HepG2 (cell line): ENCODE measurements around the gene LLGL2. TPM values are rescaled to one million over a fixed set of nuclear protein-coding genes. Genes with fewer than 3 reads are reported as not detected.

Source experiments
- EHMT2 ChIP-seq: fragments of 200-600 bp; sonication (generic); IDR thresholded peaks from 2 replicates; pipeline ENCODE4 v1.7.0; 2017; ENCODE audit warnings: antibody characterized with exemption, low read depth, low read length, borderline replicate concordance
- PCBP1 ChIP-seq: fragments of 200-400 bp; formaldehyde crosslinking; IDR thresholded peaks from 2 replicates; pipeline ENCODE4 v1.6.1; 2017; ENCODE audit warnings: mild to moderate bottlenecking, low read depth, low read length, borderline replicate concordance
- POLR2AphosphoS2 ChIP-seq: IDR thresholded peaks from 2 replicates; pipeline ENCODE4 v1.6.1; 2011; ENCODE audit warnings: low read depth, low read length, improper control_type of control experiment
- PTBP1 ChIP-seq: fragments of 200-400 bp; formaldehyde crosslinking; IDR thresholded peaks from 2 replicates; pipeline ENCODE4 v1.6.1; 2018; ENCODE audit warnings: low read length, low read depth; ENCODE audit not compliant: poor library complexity, severe bottlenecking
- SRSF1 ChIP-seq: fragments of 200-400 bp; formaldehyde crosslinking; optimal IDR thresholded peaks from 2 replicates; pipeline ENCODE3; 2017; ENCODE audit warnings: mild to moderate bottlenecking, low read depth, low read length, moderate library complexity
- THYN1 ChIP-seq: sonication (generic); formaldehyde crosslinking; IDR thresholded peaks from 2 replicates; pipeline ENCODE4 v1.8.1; 2023; ENCODE audit warnings: low read depth, mild to moderate bottlenecking, moderate library complexity, missing genetic modification reagents, borderline replicate concordance
- ZNF207 ChIP-seq: fragments of 450-650 bp; IDR thresholded peaks from 2 replicates; pipeline ENCODE4 v1.6.1; 2016; ENCODE audit warnings: antibody characterized with exemption, borderline replicate concordance
- ZNF570 ChIP-seq: sonication (generic); formaldehyde crosslinking; IDR thresholded peaks from 2 replicates; pipeline ENCODE4 v1.4.0; 2020; ENCODE audit warnings: mild to moderate bottlenecking, missing genetic modification reagents, borderline replicate concordance
- ZNF629 ChIP-seq: sonication (generic); formaldehyde crosslinking; conservative IDR thresholded peaks from 2 replicates; pipeline ENCODE4 v1.5.0; 2020; ENCODE audit warnings: missing genetic modification reagents
- polyA plus RNA-seq, 8 experiments: library from polyadenylated mRNA; depleted of rRNA in 3 of 8; stranded (reverse) in 7 of 8; unstranded in 1 of 8; fragments of >200 nt; fragmentation: Illumina TruSeq in 4 of 8; extraction: Trizol in 4 of 8; gene quantifications; 2 replicates each; pipeline versions ENCODE4 v1.2.1 to v1.2.3, GENCODE V29; 2011 to 2016; ENCODE audit warnings: low read depth in 4 of 8, missing spikeins in 1 of 8, mixed read lengths in 1 of 8; ENCODE audit not compliant: insufficient read depth in 1 of 8
- total RNA-seq, 5 experiments: library from RNA; depleted of rRNA; stranded (reverse); fragments of >200 nt; fragmentation: Illumina TruSeq; extraction: Trizol; gene quantifications; 2 replicates each; pipeline ENCODE4 v1.2.3, GENCODE V29; 2016; ENCODE audit warnings: low read depth in 1 of 5
- TF ChIP-seq, protein P1 (sequence below): sonication (generic); formaldehyde crosslinking; IDR thresholded peaks from 2 replicates; pipeline ENCODE4 v1.5.0; 2020; ENCODE audit warnings: missing genetic modification reagents, mild to moderate bottlenecking, borderline replicate concordance
- TF ChIP-seq, protein P2 (sequence below): sonication (generic); formaldehyde crosslinking; IDR thresholded peaks from 2 replicates; pipeline ENCODE4 v1.5.0; 2020; ENCODE audit warnings: mild to moderate bottlenecking, missing genetic modification reagents, borderline replicate concordance
- TF ChIP-seq, protein P3 (sequence below): sonication (generic); IDR thresholded peaks from 2 replicates; pipeline ENCODE4 v1.6.1; 2016; ENCODE audit warnings: low read depth, borderline replicate concordance
- TF ChIP-seq, protein P4 (sequence below): sonication (generic); formaldehyde crosslinking; IDR thresholded peaks from 2 replicates; pipeline ENCODE4 v1.4.0; 2020; ENCODE audit warnings: missing genetic modification reagents
- TF ChIP-seq, protein P5 (sequence below): sonication (generic); formaldehyde crosslinking; IDR thresholded peaks from 2 replicates; pipeline ENCODE4 v1.8.0; 2022; ENCODE audit warnings: low read depth, missing genetic modification reagents

LLGL2 gene
- total and polyA plus RNA-seq, 2 of the 13 experiments (the other 11 are each of a cell fraction or from before 2014, with no cell fraction given) = 83.0 to 86.7 TPM

DNA sequence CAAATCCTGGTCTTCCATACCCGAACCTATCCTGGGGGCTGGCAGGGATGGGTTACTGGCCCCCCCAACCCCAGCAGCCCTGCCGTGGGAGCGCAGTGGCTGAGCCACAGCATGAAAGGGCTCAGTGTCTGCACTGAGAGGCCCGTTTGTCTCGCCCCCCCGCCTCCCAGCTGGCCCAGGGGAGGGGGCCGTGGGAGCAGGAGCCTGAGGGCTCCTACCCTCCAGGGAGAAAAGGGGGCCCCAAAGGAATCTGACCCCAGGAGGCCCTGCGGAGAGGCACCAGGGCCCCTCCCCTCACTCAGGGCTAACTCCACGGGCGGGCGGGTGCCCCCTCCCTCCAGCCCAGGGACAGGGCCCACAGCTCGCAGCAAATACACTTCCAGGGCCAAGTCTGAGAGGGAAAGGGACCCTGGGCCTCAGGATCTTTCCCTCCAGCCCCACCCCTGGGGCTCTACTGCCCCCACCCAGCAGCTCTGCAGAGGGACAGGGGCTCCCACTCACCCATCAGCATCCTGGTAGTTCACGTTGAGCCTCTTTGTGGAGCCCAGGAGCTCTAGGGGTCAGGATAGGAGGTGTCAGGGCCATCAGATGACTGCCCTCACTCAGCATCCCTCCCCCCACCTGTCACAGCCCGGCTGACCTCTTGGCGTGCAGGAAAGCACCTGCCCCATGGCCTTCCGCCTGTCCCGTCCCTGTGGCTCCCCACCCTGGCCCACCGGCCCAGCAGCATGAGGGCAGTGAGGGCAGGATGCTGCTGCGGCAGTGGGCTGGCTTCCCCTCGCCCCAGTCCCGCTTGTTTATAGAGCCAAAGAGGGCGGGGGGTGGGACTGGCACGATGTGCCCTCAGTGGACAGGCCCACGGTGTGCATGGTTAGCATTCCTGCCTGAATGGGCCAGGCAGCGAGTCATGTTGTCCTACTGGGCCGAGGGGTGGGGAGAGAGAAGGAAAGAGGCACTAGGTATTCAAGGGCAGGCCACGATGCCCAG lies 17.5 kb upstream of the LLGL2 start (continued):
- TF ChIP-seq ZNF207 (no peak), SRSF1 (peak; percentile 99), PTBP1 (no peak), ZNF570 (CRISPR knock-in tag) (no peak), PCBP1 (0 out of 2 replicates have a peak, but pooled peaks have one; percentile 70), EHMT2 (no peak), ZNF629 (CRISPR knock-in tag) (no peak), POLR2AphosphoS2 (no peak), THYN1 (no peak)
- TF ChIP-seq, protein P1, sequence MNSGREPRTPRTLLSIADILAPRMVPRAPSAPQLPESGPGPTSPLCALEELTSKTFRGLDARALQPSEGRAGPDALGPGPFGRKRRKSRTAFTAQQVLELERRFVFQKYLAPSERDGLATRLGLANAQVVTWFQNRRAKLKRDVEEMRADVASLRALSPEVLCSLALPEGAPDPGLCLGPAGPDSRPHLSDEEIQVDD (CRISPR knock-in tag) = no peak
- TF ChIP-seq, protein P2, sequence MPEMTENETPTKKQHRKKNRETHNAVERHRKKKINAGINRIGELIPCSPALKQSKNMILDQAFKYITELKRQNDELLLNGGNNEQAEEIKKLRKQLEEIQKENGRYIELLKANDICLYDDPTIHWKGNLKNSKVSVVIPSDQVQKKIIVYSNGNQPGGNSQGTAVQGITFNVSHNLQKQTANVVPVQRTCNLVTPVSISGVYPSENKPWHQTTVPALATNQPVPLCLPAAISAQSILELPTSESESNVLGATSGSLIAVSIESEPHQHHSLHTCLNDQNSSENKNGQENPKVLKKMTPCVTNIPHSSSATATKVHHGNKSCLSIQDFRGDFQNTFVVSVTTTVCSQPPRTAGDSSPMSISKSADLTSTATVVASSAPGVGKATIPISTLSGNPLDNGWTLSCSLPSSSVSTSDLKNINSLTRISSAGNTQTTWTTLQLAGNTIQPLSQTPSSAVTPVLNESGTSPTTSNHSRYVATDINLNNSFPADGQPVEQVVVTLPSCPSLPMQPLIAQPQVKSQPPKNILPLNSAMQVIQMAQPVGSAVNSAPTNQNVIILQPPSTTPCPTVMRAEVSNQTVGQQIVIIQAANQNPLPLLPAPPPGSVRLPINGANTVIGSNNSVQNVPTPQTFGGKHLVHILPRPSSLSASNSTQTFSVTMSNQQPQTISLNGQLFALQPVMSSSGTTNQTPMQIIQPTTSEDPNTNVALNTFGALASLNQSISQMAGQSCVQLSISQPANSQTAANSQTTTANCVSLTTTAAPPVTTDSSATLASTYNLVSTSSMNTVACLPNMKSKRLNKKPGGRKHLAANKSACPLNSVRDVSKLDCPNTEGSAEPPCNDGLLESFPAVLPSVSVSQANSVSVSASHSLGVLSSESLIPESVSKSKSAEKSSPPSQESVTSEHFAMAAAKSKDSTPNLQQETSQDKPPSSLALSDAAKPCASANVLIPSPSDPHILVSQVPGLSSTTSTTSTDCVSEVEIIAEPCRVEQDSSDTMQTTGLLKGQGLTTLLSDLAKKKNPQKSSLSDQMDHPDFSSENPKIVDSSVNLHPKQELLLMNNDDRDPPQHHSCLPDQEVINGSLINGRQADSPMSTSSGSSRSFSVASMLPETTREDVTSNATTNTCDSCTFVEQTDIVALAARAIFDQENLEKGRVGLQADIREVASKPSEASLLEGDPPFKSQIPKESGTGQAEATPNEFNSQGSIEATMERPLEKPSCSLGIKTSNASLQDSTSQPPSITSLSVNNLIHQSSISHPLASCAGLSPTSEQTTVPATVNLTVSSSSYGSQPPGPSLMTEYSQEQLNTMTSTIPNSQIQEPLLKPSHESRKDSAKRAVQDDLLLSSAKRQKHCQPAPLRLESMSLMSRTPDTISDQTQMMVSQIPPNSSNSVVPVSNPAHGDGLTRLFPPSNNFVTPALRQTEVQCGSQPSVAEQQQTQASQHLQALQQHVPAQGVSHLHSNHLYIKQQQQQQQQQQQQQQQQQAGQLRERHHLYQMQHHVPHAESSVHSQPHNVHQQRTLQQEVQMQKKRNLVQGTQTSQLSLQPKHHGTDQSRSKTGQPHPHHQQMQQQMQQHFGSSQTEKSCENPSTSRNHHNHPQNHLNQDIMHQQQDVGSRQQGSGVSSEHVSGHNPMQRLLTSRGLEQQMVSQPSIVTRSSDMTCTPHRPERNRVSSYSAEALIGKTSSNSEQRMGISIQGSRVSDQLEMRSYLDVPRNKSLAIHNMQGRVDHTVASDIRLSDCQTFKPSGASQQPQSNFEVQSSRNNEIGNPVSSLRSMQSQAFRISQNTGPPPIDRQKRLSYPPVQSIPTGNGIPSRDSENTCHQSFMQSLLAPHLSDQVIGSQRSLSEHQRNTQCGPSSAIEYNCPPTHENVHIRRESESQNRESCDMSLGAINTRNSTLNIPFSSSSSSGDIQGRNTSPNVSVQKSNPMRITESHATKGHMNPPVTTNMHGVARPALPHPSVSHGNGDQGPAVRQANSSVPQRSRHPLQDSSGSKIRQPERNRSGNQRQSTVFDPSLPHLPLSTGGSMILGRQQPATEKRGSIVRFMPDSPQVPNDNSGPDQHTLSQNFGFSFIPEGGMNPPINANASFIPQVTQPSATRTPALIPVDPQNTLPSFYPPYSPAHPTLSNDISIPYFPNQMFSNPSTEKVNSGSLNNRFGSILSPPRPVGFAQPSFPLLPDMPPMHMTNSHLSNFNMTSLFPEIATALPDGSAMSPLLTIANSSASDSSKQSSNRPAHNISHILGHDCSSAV (CRISPR knock-in tag) = no peak
- TF ChIP-seq, protein P3, sequence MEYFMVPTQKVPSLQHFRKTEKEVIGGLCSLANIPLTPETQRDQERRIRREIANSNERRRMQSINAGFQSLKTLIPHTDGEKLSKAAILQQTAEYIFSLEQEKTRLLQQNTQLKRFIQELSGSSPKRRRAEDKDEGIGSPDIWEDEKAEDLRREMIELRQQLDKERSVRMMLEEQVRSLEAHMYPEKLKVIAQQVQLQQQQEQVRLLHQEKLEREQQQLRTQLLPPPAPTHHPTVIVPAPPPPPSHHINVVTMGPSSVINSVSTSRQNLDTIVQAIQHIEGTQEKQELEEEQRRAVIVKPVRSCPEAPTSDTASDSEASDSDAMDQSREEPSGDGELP = peak; percentile 65
- TF ChIP-seq, protein P4, sequence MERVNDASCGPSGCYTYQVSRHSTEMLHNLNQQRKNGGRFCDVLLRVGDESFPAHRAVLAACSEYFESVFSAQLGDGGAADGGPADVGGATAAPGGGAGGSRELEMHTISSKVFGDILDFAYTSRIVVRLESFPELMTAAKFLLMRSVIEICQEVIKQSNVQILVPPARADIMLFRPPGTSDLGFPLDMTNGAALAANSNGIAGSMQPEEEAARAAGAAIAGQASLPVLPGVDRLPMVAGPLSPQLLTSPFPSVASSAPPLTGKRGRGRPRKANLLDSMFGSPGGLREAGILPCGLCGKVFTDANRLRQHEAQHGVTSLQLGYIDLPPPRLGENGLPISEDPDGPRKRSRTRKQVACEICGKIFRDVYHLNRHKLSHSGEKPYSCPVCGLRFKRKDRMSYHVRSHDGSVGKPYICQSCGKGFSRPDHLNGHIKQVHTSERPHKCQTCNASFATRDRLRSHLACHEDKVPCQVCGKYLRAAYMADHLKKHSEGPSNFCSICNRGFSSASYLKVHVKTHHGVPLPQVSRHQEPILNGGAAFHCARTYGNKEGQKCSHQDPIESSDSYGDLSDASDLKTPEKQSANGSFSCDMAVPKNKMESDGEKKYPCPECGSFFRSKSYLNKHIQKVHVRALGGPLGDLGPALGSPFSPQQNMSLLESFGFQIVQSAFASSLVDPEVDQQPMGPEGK = peak; percentile 87
- TF ChIP-seq, protein P5, sequence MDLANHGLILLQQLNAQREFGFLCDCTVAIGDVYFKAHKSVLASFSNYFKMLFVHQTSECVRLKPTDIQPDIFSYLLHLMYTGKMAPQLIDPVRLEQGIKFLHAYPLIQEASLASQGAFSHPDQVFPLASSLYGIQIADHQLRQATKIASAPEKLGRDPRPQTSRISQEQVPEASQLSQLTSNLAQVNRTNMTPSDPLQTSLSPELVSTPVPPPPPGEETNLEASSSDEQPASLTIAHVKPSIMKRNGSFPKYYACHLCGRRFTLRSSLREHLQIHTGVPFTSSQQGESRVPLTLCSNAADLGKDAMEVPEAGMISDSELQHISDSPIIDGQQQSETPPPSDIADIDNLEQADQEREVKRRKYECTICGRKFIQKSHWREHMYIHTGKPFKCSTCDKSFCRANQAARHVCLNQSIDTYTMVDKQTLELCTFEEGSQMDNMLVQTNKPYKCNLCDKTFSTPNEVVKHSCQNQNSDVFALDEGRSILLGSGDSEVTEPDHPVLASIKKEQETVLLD (CRISPR knock-in tag) = no peak
